Loucy (cell line): ENCODE results near the gene LAMC3.

ENCODE experiments used
- EZH2phosphoT487 ChIP-seq: fragments of 200-600 bp; IDR thresholded peaks from 2 replicates; pipeline ENCODE4 v1.6.1; 2018; ENCODE audit warnings: antibody characterized with exemption, mild to moderate bottlenecking, moderate library complexity, borderline replicate concordance
- TF ChIP-seq, protein P1 (sequence below): fragments of 200-600 bp; sonication (generic); conservative IDR thresholded peaks from 2 replicates; pipeline ENCODE4 v1.5.1; 2014; ENCODE audit warnings: mild to moderate bottlenecking, antibody characterized with exemption, low read length

DNA sequence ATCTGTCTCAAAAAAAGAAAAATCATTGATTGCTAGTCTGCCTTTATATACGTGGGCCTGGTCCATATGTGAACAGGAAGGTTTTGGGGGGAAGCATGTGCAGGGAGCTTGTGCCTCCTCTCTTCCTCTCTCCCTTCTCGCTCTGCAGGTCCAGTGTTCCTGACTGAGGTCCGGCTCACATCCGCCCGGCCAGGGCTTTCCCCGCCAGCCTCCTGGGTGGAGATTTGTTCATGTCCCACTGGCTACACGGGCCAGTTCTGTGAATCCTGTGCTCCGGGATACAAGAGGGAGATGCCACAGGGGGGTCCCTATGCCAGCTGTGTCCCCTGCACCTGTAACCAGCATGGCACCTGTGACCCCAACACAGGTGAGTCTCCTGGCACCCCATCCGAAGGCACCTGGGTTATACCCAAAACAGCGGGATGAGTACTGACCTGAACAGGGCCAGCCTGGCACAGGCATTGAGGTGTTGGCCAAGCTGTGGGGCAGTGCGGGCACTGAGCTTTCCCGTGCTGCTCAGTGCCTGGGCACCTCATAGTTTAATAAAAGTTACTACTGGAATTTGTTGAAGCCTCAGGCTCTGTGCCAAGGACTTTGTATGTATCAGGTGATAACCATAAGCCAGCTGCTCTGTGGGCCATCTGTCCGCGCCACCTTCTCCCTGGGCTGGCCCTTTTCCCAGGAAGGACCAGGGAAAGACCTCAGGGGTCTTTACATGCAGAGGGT lies 48.0 kb downstream of the LAMC3 start:
- TF ChIP-seq, protein P1, sequence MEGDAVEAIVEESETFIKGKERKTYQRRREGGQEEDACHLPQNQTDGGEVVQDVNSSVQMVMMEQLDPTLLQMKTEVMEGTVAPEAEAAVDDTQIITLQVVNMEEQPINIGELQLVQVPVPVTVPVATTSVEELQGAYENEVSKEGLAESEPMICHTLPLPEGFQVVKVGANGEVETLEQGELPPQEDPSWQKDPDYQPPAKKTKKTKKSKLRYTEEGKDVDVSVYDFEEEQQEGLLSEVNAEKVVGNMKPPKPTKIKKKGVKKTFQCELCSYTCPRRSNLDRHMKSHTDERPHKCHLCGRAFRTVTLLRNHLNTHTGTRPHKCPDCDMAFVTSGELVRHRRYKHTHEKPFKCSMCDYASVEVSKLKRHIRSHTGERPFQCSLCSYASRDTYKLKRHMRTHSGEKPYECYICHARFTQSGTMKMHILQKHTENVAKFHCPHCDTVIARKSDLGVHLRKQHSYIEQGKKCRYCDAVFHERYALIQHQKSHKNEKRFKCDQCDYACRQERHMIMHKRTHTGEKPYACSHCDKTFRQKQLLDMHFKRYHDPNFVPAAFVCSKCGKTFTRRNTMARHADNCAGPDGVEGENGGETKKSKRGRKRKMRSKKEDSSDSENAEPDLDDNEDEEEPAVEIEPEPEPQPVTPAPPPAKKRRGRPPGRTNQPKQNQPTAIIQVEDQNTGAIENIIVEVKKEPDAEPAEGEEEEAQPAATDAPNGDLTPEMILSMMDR: no peak
- TF ChIP-seq EZH2phosphoT487: no peak
